IPS-18a (cell line): Measurements from ENCODE around the gene PCCA.
"Not testable (repeated sequence)": the region's sequence is repeated elsewhere in the genome, so short reads cannot be mapped to it uniquely, and the experiment has no call there.

Experiments
- H3K27ac ChIP-seq: one replicate; pipeline ENCODE4 v1.5.1; 2013; ENCODE audit warnings: low read length
- H3K27me3 ChIP-seq: one replicate; pipeline ENCODE4 v1.6.1; 2013; ENCODE audit warnings: mild to moderate bottlenecking, low read length; ENCODE audit not compliant: control insufficient read depth, insufficient read depth
- H3K36me3 ChIP-seq: one replicate; pipeline ENCODE4 v1.6.1; 2013; ENCODE audit warnings: low read depth, low read length; ENCODE audit not compliant: control insufficient read depth
- H3K4me1 ChIP-seq: one replicate; pipeline ENCODE4 v1.6.1; 2013; ENCODE audit warnings: low read depth, low read length; ENCODE audit not compliant: control insufficient read depth
- H3K4me3 ChIP-seq: one replicate; pipeline ENCODE4 v1.5.1; 2013; ENCODE audit warnings: low read length
- H3K9ac ChIP-seq: one replicate; pipeline ENCODE4 v1.6.1; 2013; ENCODE audit warnings: mild to moderate bottlenecking, low read length, moderate library complexity
- H3K9me3 ChIP-seq: one replicate; pipeline ENCODE4 v1.6.1; 2013; ENCODE audit warnings: low read depth, low read length; ENCODE audit not compliant: control insufficient read depth

PCCA gene

GRCh38 chr13:100519626-100520025 lies 430.7 kb downstream of the PCCA start:
- Histone ChIP-seq H3K27ac (no peak overlapping the region), H3K36me3 (no peaks in the 10 kb centered on the region), H3K4me1 (peaks cover 35% of the 10 kb centered on the region), H3K4me3 (no peak overlapping the region), H3K9ac (no peak overlapping the region), H3K9me3 (no peaks in the 10 kb centered on the region), H3K27me3 (no peaks in the 10 kb centered on the region)

GRCh38 chr13:100520936-100521850 lies 432.3 kb downstream of the PCCA start:
- peak overlapping the region; percentile 57 for H3K9ac ChIP-seq

GRCh38 chr13:100521851-100522617 lies 433.1 kb downstream of the PCCA start:
- Histone ChIP-seq H3K9me3 (no peaks in the 10 kb centered on the region), H3K4me1 (peaks cover 40% of the 10 kb centered on the region), H3K9ac (peak overlapping the region; percentile 57), H3K4me3 (peak overlapping the region; percentile 23), H3K27ac (no peak overlapping the region), H3K36me3 (no peaks in the 10 kb centered on the region), H3K27me3 (no peaks in the 10 kb centered on the region)

More at GRCh38 chr13:100520936-100521850, 432.3 kb downstream of the PCCA start:
- Histone ChIP-seq H3K27me3 (no peaks in the 10 kb centered on the region), H3K36me3 (no peaks in the 10 kb centered on the region), H3K4me1 (peaks cover 40% of the 10 kb centered on the region), H3K27ac (no peak overlapping the region), H3K4me3 (peak overlapping the region; percentile 23), H3K9me3 (no peaks in the 10 kb centered on the region)

GRCh38 chr13:100522618-100523309 lies 433.9 kb downstream of the PCCA start:
- Histone ChIP-seq H3K4me1 (peaks cover 33% of the 10 kb centered on the region), H3K36me3 (peaks cover 3% of the 10 kb centered on the region), H3K9me3 (no peaks in the 10 kb centered on the region), H3K9ac (no peak overlapping the region), H3K27me3 (no peaks in the 10 kb centered on the region), H3K4me3 (no peak overlapping the region), H3K27ac (no peak overlapping the region)

GRCh38 chr13:100523411-100523810 lies 434.5 kb downstream of the PCCA start:
- H3K36me3 ChIP-seq: peaks cover 9% of the 10 kb centered on the region

GRCh38 chr13:100523981-100524386 lies 435.1 kb downstream of the PCCA start:
- Histone ChIP-seq H3K9me3 (no peaks in the 10 kb centered on the region), H3K4me1 (peaks cover 26% of the 10 kb centered on the region), H3K4me3 (no peak overlapping the region), H3K36me3 (peaks cover 9% of the 10 kb centered on the region), H3K27ac (no peak overlapping the region), H3K27me3 (no peaks in the 10 kb centered on the region), H3K9ac (no peak overlapping the region)

More at GRCh38 chr13:100523411-100523810, 434.5 kb downstream of the PCCA start:
- Histone ChIP-seq H3K9me3 (no peaks in the 10 kb centered on the region), H3K4me3 (no peak overlapping the region), H3K27me3 (no peaks in the 10 kb centered on the region), H3K27ac (no peak overlapping the region), H3K4me1 (peaks cover 27% of the 10 kb centered on the region), H3K9ac (no peak overlapping the region)

- H3K27ac ChIP-seq, H3K9ac ChIP-seq, H3K27me3 ChIP-seq, H3K4me3 ChIP-seq, H3K9me3 ChIP-seq, H3K36me3 ChIP-seq: not testable (repeated sequence)
- H3K4me1 ChIP-seq: peaks cover 26% of the 10 kb centered on the region
Observed at GRCh38 chr13:100524688-100525087, 435.8 kb downstream of the PCCA start.

GRCh38 chr13:100525453-100526317 lies 436.8 kb downstream of the PCCA start:
- H3K27me3 ChIP-seq: no peaks in the 10 kb centered on the region
- H3K4me3 ChIP-seq: no peak overlapping the region
- no peak overlapping the region for H3K9ac ChIP-seq
- no peak overlapping the region for H3K27ac ChIP-seq
- H3K9me3 ChIP-seq: no peaks in the 10 kb centered on the region
- peaks cover 9% of the 10 kb centered on the region for H3K36me3 ChIP-seq
- peaks cover 32% of the 10 kb centered on the region for H3K4me1 ChIP-seq

- H3K9me3 ChIP-seq: no peaks in the 10 kb centered on the region
- peaks cover 9% of the 10 kb centered on the region for H3K36me3 ChIP-seq
- no peak overlapping the region for H3K27ac ChIP-seq
- no peak overlapping the region for H3K4me3 ChIP-seq
- H3K27me3 ChIP-seq: no peaks in the 10 kb centered on the region
- H3K9ac ChIP-seq: no peak overlapping the region
- peaks cover 28% of the 10 kb centered on the region for H3K4me1 ChIP-seq
Observed at GRCh38 chr13:100526318-100527000, 437.6 kb downstream of the PCCA start.

GRCh38 chr13:100527644-100528043 lies 438.8 kb downstream of the PCCA start:
- H3K9ac ChIP-seq: no peak overlapping the region
- no peaks in the 10 kb centered on the region for H3K9me3 ChIP-seq
- H3K4me1 ChIP-seq: peaks cover 17% of the 10 kb centered on the region
- peaks cover 9% of the 10 kb centered on the region for H3K36me3 ChIP-seq
- no peaks in the 10 kb centered on the region for H3K27me3 ChIP-seq
- no peak overlapping the region for H3K4me3 ChIP-seq
- H3K27ac ChIP-seq: no peak overlapping the region
